K562 (cell line): ENCODE data around the gene KIAA0930.

Experiments
- GABPA ChIP-seq: fragments of 200-800 bp; sonication (Bioruptor generic); conservative IDR thresholded peaks from 2 replicates; pipeline ENCODE4 v1.6.1; 2016; ENCODE audit warnings: low read depth, missing genetic modification characterization, missing compliant biosample characterization
- KAT8 ChIP-seq: fragments of 450-650 bp; IDR thresholded peaks from 2 replicates; pipeline ENCODE4 v1.6.1; 2016; ENCODE audit warnings: low read depth, mild to moderate bottlenecking
- MAFG ChIP-seq: fragments of 450-650 bp; conservative IDR thresholded peaks from 2 replicates; pipeline ENCODE4 v1.6.1; 2016; ENCODE audit warnings: missing genetic modification characterization, missing compliant biosample characterization
- NFATC3 ChIP-seq: fragments of 450-650 bp; IDR thresholded peaks from 2 replicates; pipeline ENCODE4 v1.6.1; 2017; ENCODE audit warnings: mild to moderate bottlenecking
- NRF1 ChIP-seq, 2 experiments: fragments of 450-650 bp; IDR thresholded peaks in 1 of 2; conservative IDR thresholded peaks in 1 of 2; 2 replicates each; pipeline ENCODE4 v1.6.1; 2014; ENCODE audit warnings: mild to moderate bottlenecking in 2 of 2
- POLR2A ChIP-seq: fragments of 450-650 bp; conservative IDR thresholded peaks from 2 replicates; pipeline ENCODE4 v1.6.1; 2016
- POLR2AphosphoS5 ChIP-seq: IDR thresholded peaks from 2 replicates; pipeline ENCODE4 v1.6.1; 2011; ENCODE audit warnings: mild to moderate bottlenecking, low read depth, low read length, moderate library complexity; ENCODE audit not compliant: control insufficient read depth, insufficient read depth
- POLR2G ChIP-seq: fragments of 200-400 bp; formaldehyde crosslinking; IDR thresholded peaks from 2 replicates; pipeline ENCODE4 v1.6.1; 2017; ENCODE audit warnings: low read depth, mild to moderate bottlenecking, antibody characterized with exemption, low read length, moderate library complexity
- TAF1 ChIP-seq: IDR thresholded peaks from 2 replicates; pipeline ENCODE4 v1.6.1; 2011; ENCODE audit warnings: mild to moderate bottlenecking, low read length, moderate library complexity; ENCODE audit not compliant: insufficient read depth, control insufficient read depth, severe bottlenecking; ENCODE audit errors: extremely low read depth
- ZNF778 ChIP-seq: fragments of 450-650 bp; formaldehyde crosslinking; IDR thresholded peaks from 2 replicates; pipeline ENCODE4 v1.4.0; 2020; ENCODE audit warnings: mild to moderate bottlenecking, moderate library complexity

DNA sequence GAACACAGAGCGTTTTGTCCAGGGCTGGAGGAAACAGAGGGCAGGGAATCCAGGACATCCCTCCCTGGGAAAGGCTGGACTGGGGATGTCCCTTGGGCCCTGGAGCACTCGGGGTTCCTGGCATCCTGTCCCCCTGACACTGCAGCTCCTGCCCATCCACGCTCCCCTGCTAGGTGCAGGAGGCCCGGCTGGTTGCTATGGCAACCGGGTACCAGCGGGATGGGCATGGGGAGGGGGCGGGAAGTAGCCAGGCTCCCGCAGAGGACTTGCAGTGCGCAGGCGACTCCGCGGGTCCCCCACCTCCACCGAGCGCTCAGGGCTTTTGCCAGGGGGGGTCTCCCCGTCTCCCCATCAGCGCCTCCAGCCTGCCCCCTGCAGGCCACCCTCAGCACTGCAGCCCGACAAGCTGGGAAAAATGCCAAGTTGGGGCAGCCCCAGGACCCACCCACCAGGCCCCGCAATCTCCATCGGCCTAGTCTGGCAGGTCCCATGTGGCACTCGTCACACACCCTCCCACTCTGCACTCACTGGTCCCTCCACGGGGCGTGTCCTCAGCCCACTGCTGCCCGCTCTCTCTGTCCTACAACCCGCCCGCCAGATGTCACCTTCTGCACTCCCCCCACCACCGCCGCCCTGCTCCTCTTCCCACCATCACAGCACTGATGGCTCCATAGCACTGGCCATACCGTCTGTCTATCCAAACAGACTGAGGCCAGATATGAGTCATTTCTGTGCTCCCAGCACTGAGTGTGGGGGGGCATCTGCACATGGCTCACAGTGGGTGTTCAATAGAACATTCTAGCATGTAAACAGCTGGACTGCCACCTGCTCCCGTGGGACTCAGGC is 31.5 kb downstream of the KIAA0930 start:
- TF ChIP-seq POLR2A = no peak
- TF ChIP-seq TAF1 = no peak
- no peak for TF ChIP-seq NRF1 (conservative IDR thresholded peaks at IDR 0.05 in 1 of 2, IDR thresholded peaks at IDR 0.05 in 1 of 2)
- no peak for TF ChIP-seq POLR2AphosphoS5
- TF ChIP-seq MAFG (tag) = no peak
- TF ChIP-seq GABPA (tag) = no peak
- no peak for TF ChIP-seq NFATC3
- no peak for TF ChIP-seq KAT8
- no peak for TF ChIP-seq POLR2G
- TF ChIP-seq ZNF778 = no peak
